SK-N-MC (cell line): ENCODE results near the gene MRPL45.

Source experiments
- DNase-seq: peaks from one replicate; pipeline ENCODE4 v3.0.0-alpha.2; 2011; ENCODE audit warnings: low read depth, low spot score
- H3K27ac ChIP-seq: fragments of 200-600 bp; sonication (generic); 2 replicates; pipeline ENCODE4 v1.5.1; 2016; ENCODE audit warnings: mixed run types
- H3K36me3 ChIP-seq: fragments of 200-600 bp; sonication (generic); 2 replicates; pipeline ENCODE4 v1.6.1; 2017; ENCODE audit warnings: antibody characterized with exemption, low read length, mixed read lengths; ENCODE audit not compliant: insufficient read depth
- H3K4me3 ChIP-seq: fragments of 200-600 bp; sonication (generic); 2 replicates; pipeline ENCODE4 v1.5.1; 2016
- H3K9ac ChIP-seq: fragments of 200-600 bp; sonication (generic); 2 replicates; pipeline ENCODE4 v1.8.0; 2017; ENCODE audit warnings: mixed run types, mixed read lengths; ENCODE audit not compliant: insufficient read length
- H3K9me3 ChIP-seq: fragments of 200-600 bp; sonication (generic); 2 replicates; pipeline ENCODE4 v1.6.1; 2017; ENCODE audit warnings: low read depth, mild to moderate bottlenecking, antibody characterized with exemption, low read length, moderate library complexity, mixed read lengths
- EZH2 ChIP-seq: fragments of 200-600 bp; sonication (generic); IDR thresholded peaks from one replicate; pipeline ENCODE4 v1.6.1; 2017; ENCODE audit warnings: antibody characterized with exemption
- FOXP2 ChIP-seq: optimal IDR thresholded peaks from 2 replicates; pipeline ENCODE3; 2011; ENCODE audit warnings: mild to moderate bottlenecking, moderate library complexity; ENCODE audit not compliant: insufficient read depth; ENCODE audit errors: extremely low read length, control extremely low read depth
- POLR2AphosphoS5 ChIP-seq: IDR thresholded peaks from 2 replicates; pipeline ENCODE4 v1.6.1; 2012; ENCODE audit warnings: mild to moderate bottlenecking, low read depth, low read length, borderline replicate concordance

The MRPL45 gene

DNA sequence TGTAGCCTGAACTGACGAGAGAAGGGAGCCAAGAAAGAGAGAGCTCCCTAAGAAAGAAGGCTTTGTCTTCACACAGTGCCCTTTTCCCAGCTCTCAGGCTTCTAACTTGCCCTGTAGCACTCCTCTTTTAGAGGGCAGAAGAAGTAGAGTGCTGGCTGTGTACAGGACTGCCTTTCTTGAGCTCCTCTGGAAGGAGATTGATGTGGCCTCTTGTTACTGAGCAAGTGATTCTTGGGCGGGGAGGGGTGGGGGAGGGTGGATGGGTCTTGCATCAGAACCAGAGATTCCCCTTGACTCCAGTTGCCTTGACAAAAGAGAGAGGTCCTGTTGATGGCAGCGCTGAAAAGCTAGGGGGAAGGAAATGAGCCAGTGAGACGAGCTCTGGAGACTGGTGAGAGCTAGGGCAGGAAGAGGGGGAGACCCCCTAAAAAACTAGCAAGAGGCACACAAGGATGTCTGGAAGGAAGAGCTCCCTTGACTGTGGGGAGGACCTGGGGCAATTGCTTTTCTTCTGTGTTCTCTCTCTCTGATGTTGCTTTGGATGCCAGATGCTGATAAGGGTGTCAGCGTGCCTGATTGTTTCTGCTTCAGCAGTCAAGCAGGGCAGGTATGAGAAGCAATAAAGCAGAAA, 28.4 kb downstream of the MRPL45 start:
- Histone ChIP-seq H3K36me3 (peaks cover 16% of the 10 kb centered on the region), H3K9me3 (no peaks in the 10 kb centered on the region), H3K4me3 (no peak overlapping the region), H3K9ac (no peak overlapping the region), H3K27ac (0 out of 2 replicates have a peak overlapping the region, but pooled peaks have one; percentile 4)
- DNase-seq, result no peak
- TF ChIP-seq POLR2AphosphoS5 (no peak), EZH2 (no peak), FOXP2 (no peak)

DNA sequence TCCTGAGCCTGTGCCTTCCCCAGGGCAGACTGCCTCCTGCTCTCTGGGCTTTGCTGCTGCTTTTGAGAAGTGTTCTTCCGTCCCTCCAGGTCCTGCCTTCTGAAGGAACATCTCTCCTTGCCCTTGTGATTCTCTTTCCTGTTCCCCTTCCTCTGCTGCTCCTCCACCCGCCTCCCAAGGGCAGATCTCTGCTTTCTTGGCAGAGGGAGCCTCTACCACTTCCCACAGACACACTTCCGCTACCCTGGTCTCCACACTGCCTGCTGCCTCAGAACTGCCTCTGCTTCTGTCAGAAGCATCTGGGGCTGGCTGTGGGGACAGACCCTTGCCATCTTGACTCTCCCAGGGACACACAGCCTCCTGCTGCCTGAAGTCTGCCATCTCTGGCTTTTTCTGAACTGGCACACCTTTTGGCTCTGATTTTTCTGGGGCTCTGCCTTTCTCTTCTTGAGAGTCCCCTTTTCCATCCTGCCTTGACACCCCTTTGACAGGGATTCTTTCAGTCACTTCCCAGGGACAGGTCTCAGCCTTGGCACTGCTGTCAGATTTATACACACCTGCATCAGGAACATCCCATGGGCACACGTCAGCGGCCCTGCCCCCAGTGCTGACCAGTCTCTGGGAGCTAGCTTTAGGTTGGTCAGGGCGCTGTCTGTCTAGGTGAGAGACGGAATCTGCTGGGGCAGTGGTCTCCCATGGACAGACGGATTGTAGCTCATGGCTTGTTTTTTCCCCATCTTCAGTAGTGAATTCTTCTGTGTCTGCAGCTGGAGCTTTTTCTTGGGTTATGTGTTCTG, 30.2 kb downstream of the MRPL45 start:
- Histone ChIP-seq H3K9me3 (no peaks in the 10 kb centered on the region), H3K27ac (no peak overlapping the region), H3K36me3 (peaks cover 16% of the 10 kb centered on the region), H3K4me3 (no peak overlapping the region), H3K9ac (no peak overlapping the region)
- TF ChIP-seq POLR2AphosphoS5, result no peak; the same call in 1 of the 2 replicates
- TF ChIP-seq EZH2, result no peak
- TF ChIP-seq FOXP2, result no peak
- no peak for DNase-seq

DNA sequence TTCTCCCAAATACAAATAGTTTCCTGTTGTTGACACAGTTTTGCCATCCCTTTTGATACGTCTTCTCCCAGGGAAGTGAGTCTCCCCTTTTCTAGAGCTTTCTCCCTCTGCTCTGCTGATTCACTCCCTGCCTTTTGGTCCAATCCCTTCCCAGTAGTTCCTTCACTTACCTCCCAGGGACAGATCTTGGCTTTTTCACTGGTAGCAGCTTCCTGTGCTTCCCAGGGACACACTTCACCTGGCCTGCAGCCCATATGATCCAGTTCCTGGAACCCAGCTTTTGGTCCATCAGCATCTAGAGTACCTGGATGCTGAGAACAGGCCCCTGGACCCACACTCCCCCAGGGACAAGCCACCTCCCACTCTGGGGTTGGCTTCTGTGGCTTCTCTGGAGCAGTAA, 31.0 kb downstream of the MRPL45 start:
- Histone ChIP-seq H3K36me3 (peaks cover 10% of the 10 kb centered on the region), H3K27ac (no peak overlapping the region), H3K9me3 (no peaks in the 10 kb centered on the region), H3K4me3 (no peak overlapping the region), H3K9ac (no peak overlapping the region)
- DNase-seq, result no peak
- TF ChIP-seq FOXP2, result no peak
- TF ChIP-seq EZH2, result no peak
- TF ChIP-seq POLR2AphosphoS5, result no peak

GRCh38 chr17:38328620-38329019, 31.7 kb downstream of the MRPL45 start:
- DNase-seq, result no peak
- no peak overlapping the region for H3K4me3 ChIP-seq
- no peak overlapping the region for H3K27ac ChIP-seq
- peaks cover 3% of the 10 kb centered on the region; the same call in 1 of the 2 replicates for H3K36me3 ChIP-seq
- no peak for TF ChIP-seq FOXP2
- TF ChIP-seq POLR2AphosphoS5, result no peak
- TF ChIP-seq EZH2, result no peak
- H3K9me3 ChIP-seq, result no peaks in the 10 kb centered on the region
- H3K9ac ChIP-seq, result no peak overlapping the region

DNA sequence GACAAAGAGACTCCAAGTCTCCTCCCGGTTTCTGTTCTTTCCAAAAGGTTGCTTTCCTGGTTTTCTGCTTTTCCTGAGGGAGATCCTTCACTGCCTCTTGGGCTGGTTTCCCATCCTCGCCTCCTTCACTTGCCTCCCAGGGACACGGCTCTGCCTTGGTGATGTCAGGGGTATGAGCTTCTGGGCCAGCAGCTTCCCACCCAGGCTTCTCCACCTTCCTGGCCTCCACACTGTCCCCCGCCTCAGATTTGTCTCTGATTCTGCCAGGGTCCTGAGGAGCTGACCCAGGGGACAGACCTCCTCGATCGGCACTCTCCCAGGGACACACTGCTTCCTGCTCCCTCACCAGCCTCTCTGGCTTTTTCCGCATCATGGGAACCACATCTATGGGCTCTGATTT, 32.3 kb downstream of the MRPL45 start:
- no peak overlapping the region for H3K4me3 ChIP-seq
- H3K9me3 ChIP-seq, result no peaks in the 10 kb centered on the region
- no peak overlapping the region for H3K27ac ChIP-seq
- DNase-seq, result no peak
- TF ChIP-seq POLR2AphosphoS5, result no peak
- no peak for TF ChIP-seq EZH2
- TF ChIP-seq FOXP2, result no peak
- H3K36me3 ChIP-seq, result no peaks in the 10 kb centered on the region
- no peak overlapping the region for H3K9ac ChIP-seq

GRCh38 chr17:38329808-38330730, 33.1 kb downstream of the MRPL45 start:
- Histone ChIP-seq H3K4me3 (no peak overlapping the region), H3K27ac (no peak overlapping the region), H3K9me3 (no peaks in the 10 kb centered on the region), H3K9ac (no peak overlapping the region), H3K36me3 (no peaks in the 10 kb centered on the region)
- DNase-seq, result no peak
- TF ChIP-seq POLR2AphosphoS5 (no peak), FOXP2 (no peak), EZH2 (no peak)

- TF ChIP-seq POLR2AphosphoS5 (no peak), FOXP2 (no peak), EZH2 (no peak)
- H3K4me3 ChIP-seq, result no peak overlapping the region
- no peaks in the 10 kb centered on the region for H3K9me3 ChIP-seq
- DNase-seq, result no peak
- no peak overlapping the region for H3K27ac ChIP-seq
- no peak overlapping the region for H3K9ac ChIP-seq
- H3K36me3 ChIP-seq, result no peaks in the 10 kb centered on the region
These were observed 34.0 kb downstream of the MRPL45 start for GRCh38 chr17:38330941-38331411.

DNA sequence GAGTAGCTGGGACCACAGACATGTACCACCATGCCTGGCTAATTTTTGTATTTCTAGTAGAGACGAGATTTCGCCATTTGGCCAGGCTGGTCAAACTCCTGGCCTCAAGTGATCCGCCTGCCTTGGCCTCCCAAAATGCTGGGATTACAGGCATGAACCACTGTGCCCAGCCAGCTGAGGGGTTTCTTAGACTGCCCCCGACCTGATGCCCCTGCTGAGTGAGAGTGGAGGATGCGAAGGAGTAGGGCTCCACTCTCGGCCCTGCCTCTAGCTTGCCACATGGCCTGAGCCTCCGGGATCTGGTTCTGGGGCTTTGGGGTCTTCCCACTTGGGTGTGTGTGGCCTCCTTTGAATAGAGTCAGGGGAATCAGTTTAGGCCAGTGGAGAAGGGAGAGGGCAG, 35.8 kb downstream of the MRPL45 start:
- H3K9ac ChIP-seq, result no peak overlapping the region
- no peaks in the 10 kb centered on the region for H3K36me3 ChIP-seq
- TF ChIP-seq FOXP2, result no peak
- no peak for TF ChIP-seq EZH2
- no peak for TF ChIP-seq POLR2AphosphoS5
- no peaks in the 10 kb centered on the region for H3K9me3 ChIP-seq
- no peak for DNase-seq
- H3K4me3 ChIP-seq, result no peak overlapping the region
- H3K27ac ChIP-seq, result no peak overlapping the region
